Subcutaneous preadipocyte (primary cell): ENCODE data around the gene IGSF23. TPM values are rescaled to one million over a fixed set of nuclear protein-coding genes. Genes with fewer than 3 reads are reported as not detected.

ENCODE experiments used
- small RNA-seq: library from RNA; depleted of rRNA; stranded (forward); fragments of <200 nt; gene quantifications from one replicate; pipeline ENCODE3, GENCODE V24; 2012
- total RNA-seq: library from RNA; depleted of rRNA; stranded (reverse); fragments of >200 nt; gene quantifications from 2 replicates; pipeline ENCODE4 v1.2.3, GENCODE V29; 2012

IGSF23 gene
- not detected in 2 replicates for total RNA-seq

GRCh38 chr19:44613295-44614178 lies at the start of gene IGSF23:
Gene IGSF23 (plus strand): TSS chr19:44613563. CDS start chr19:44613646, 83 bp downstream.

GRCh38 chr19:44643605-44644401 lies 30.4 kb downstream of the IGSF23 start, which contains the start of gene PVR:
Gene PVR (plus strand): TSS chr19:44643910. CDS start chr19:44644097, 187 bp downstream.

GRCh38 chr19:44671400-44671799 lies 58.0 kb downstream of the IGSF23 start, which contains the start of gene CEACAM19:
Gene CEACAM19 (plus strand): TSS chr19:44671482. CDS start chr19:44671932, 450 bp downstream.

Small RNAs within 50 kb of the gene (small RNA-seq; reads per million reads assigned to genes)
- not detected for gene AC243964.1

Other genes with a start within 250 kb of the IGSF23 start
- 1.2 and 3.3 TPM in 2 replicates for gene ZNF285, start 212.0 kb upstream of the IGSF23 start, total RNA-seq
- gene ZNF229, start 165.1 kb upstream of the IGSF23 start, total RNA-seq = 3.7 and 4.0 TPM in 2 replicates
- 5.1 and 8.1 TPM in 2 replicates for gene ZNF180, start 113.0 kb upstream of the IGSF23 start, total RNA-seq
- gene CEACAM20, start 83.9 kb upstream of the IGSF23 start, total RNA-seq = not detected in 2 replicates
- gene PVR, start 30.3 kb downstream of the IGSF23 start, total RNA-seq = 23.5 and 44.6 TPM in 2 replicates
- 1.1 and 1.4 TPM in 2 replicates for gene CEACAM19, start 57.9 kb downstream of the IGSF23 start, total RNA-seq
- not detected in 2 replicates for gene CEACAM16, start 85.6 kb downstream of the IGSF23 start, total RNA-seq
- gene BCL3, start 135.1 kb downstream of the IGSF23 start, total RNA-seq = 5.5 and 6.6 TPM in 2 replicates
- gene CBLC, start 164.3 kb downstream of the IGSF23 start, total RNA-seq = not detected in 2 replicates
- 1.8 and 2.2 TPM in 2 replicates for gene BCAM, start 195.5 kb downstream of the IGSF23 start, total RNA-seq
- gene NECTIN2, start 232.7 kb downstream of the IGSF23 start, total RNA-seq = 29.4 and 35.8 TPM in 2 replicates